OCI-LY7 (cell line): ENCODE data around the gene P2RX1. TPM values are rescaled to one million over a fixed set of nuclear protein-coding genes. Genes with fewer than 3 reads are reported as not detected.

Experiments used
- BruUV-seq: library from RNA; stranded (reverse); fragments of 400-500 nt; replicated peaks from 2 replicates; lab custom pipeline; 2021; lab: Mats Ljungman, UMichigan
- CTCF ChIA-PET: fragments of 300-600 bp; sonication (Branson Sonifier 250); formaldehyde crosslinking; loops from one replicate; lab custom pipeline; 2022; ENCODE audit warnings: antibody characterized with exemption; ENCODE audit not compliant: unreplicated experiment; lab: Charles Lee
- POLR2A ChIA-PET: fragments of 300-600 bp; sonication (Branson Sonifier 250); formaldehyde crosslinking; loops from one replicate; lab custom pipeline; 2022; ENCODE audit warnings: antibody characterized with exemption; lab: Charles Lee
- DNase-seq: peaks from one replicate; pipeline ENCODE4 v3.0.0-alpha.2; 2015; ENCODE audit warnings: low spot score
- H2AFZ ChIP-seq: fragments of 200-600 bp; sonication (generic), shearing (Covaris generic); 2 replicates; pipeline ENCODE4 v1.6.1; 2014; ENCODE audit warnings: mild to moderate bottlenecking, antibody characterized with exemption, low read length, moderate library complexity
- H3K27ac ChIP-seq: fragments of 200-600 bp; sonication (generic); 2 replicates; pipeline ENCODE4 v1.5.1; 2014; ENCODE audit warnings: mixed run types, low read depth, mild to moderate bottlenecking, moderate library complexity, low read length, inconsistent platforms; ENCODE audit not compliant: poor library complexity, severe bottlenecking
- H3K36me3 ChIP-seq: fragments of 200-600 bp; sonication (generic); 2 replicates; pipeline ENCODE4 v1.6.1; 2014; ENCODE audit warnings: mild to moderate bottlenecking, antibody characterized with exemption, low read length, moderate library complexity, mixed read lengths; ENCODE audit not compliant: insufficient read depth
- H3K4me1 ChIP-seq: fragments of 200-600 bp; sonication (generic); 2 replicates; pipeline ENCODE4 v1.5.1; 2014; ENCODE audit warnings: mild to moderate bottlenecking, low read length; ENCODE audit not compliant: insufficient read depth, poor library complexity, severe bottlenecking
- H3K4me2 ChIP-seq: fragments of 200-600 bp; sonication (generic); 2 replicates; pipeline ENCODE4 v1.6.1; 2014; ENCODE audit warnings: mild to moderate bottlenecking, low read length
- H3K4me3 ChIP-seq: fragments of 200-600 bp; sonication (generic); 2 replicates; pipeline ENCODE4 v1.5.1; 2014; ENCODE audit warnings: mild to moderate bottlenecking, low read depth, low read length; ENCODE audit not compliant: poor library complexity, severe bottlenecking
- H3K79me2 ChIP-seq: fragments of 200-600 bp; sonication (generic); 2 replicates; pipeline ENCODE4 v1.6.1; 2016; ENCODE audit warnings: low read depth, mild to moderate bottlenecking, low read length, moderate library complexity, mixed read lengths; ENCODE audit not compliant: insufficient read depth
- H3K9me2 ChIP-seq: fragments of 200-600 bp; sonication (generic); 2 replicates; pipeline ENCODE4 v1.6.1; 2016; ENCODE audit warnings: mild to moderate bottlenecking, low read length, mixed read lengths; ENCODE audit not compliant: insufficient read depth
- H3K9me3 ChIP-seq: fragments of 200-600 bp; sonication (generic); 2 replicates; pipeline ENCODE4 v1.6.1; 2014; ENCODE audit warnings: mild to moderate bottlenecking, mixed run types, low read length, mixed read lengths
- H4K20me1 ChIP-seq: fragments of 200-600 bp; sonication (generic); 2 replicates; pipeline ENCODE4 v1.6.1; 2014; ENCODE audit warnings: mild to moderate bottlenecking, antibody characterized with exemption, low read length, moderate library complexity, mixed read lengths; ENCODE audit not compliant: insufficient read depth
- EZH2phosphoT487 ChIP-seq: fragments of 200-600 bp; sonication (generic); IDR thresholded peaks from 2 replicates; pipeline ENCODE4 v1.6.1; 2018; ENCODE audit warnings: low read depth, borderline replicate concordance, mild to moderate bottlenecking, mixed run types, antibody characterized with exemption, low read length, moderate library complexity, mixed read lengths
- intact Hi-C: fragments of 100-400 bp; cut with micrococcal nuclease; formaldehyde crosslinking; loops from one replicate; pipeline ENCODE4 v1.10.0; 2022; ENCODE audit not compliant: unreplicated experiment
- total RNA-seq, 2 experiments: library from RNA; depleted of rRNA in 1 of 2; stranded (reverse); fragments of >200 nt in 1 of 2; shearing (Covaris generic) in 1 of 2; gene quantifications; 2 replicates each; pipeline ENCODE4 v1.2.3, GENCODE V29; 2014 to 2022
- TF ChIP-seq, protein P1 (sequence below): fragments of 200-600 bp; sonication (generic); conservative IDR thresholded peaks from 2 replicates; pipeline ENCODE4 v1.5.1; 2014; ENCODE audit warnings: mild to moderate bottlenecking, antibody characterized with exemption, low read length, moderate library complexity, mixed read lengths

P2RX1 gene
- total RNA-seq, 2 experiments from 2014 or later, result 0.69 to 4.5 TPM

GRCh38 chr17:3847165-3847670 is 69.0 kb downstream of the P2RX1 start:
- TF ChIP-seq, protein P1, sequence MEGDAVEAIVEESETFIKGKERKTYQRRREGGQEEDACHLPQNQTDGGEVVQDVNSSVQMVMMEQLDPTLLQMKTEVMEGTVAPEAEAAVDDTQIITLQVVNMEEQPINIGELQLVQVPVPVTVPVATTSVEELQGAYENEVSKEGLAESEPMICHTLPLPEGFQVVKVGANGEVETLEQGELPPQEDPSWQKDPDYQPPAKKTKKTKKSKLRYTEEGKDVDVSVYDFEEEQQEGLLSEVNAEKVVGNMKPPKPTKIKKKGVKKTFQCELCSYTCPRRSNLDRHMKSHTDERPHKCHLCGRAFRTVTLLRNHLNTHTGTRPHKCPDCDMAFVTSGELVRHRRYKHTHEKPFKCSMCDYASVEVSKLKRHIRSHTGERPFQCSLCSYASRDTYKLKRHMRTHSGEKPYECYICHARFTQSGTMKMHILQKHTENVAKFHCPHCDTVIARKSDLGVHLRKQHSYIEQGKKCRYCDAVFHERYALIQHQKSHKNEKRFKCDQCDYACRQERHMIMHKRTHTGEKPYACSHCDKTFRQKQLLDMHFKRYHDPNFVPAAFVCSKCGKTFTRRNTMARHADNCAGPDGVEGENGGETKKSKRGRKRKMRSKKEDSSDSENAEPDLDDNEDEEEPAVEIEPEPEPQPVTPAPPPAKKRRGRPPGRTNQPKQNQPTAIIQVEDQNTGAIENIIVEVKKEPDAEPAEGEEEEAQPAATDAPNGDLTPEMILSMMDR, result no peak
- TF ChIP-seq EZH2phosphoT487, result no peak
- no peaks in the 10 kb centered on the region for H3K9me2 ChIP-seq
- ChIA-PET CTCF (interaction anchor here (1.3 kb wide), 1 partner anchor 11 kb away, joined by 8 read pairs; no protein-coding TSS in a partner anchor), POLR2A (interaction anchor here (0.7 to 1.7 kb wide), 7 partner anchors 10 to 276 kb away, joined by 3 to 5 read pairs (median 4); partner anchors contain the start of gene CAMKK1)
- peaks cover 14% of the 10 kb centered on the region for H3K4me1 ChIP-seq
- H3K9me3 ChIP-seq, result no peaks in the 10 kb centered on the region
- peaks cover 25% of the 10 kb centered on the region; the same call in 1 of the 2 replicates for H3K79me2 ChIP-seq
- H3K27ac ChIP-seq, result no peak overlapping the region
- no TSS peak for BruUV-seq
- peaks cover 19% of the 10 kb centered on the region for H3K36me3 ChIP-seq
- no peak for DNase-seq
- intact Hi-C loops, result loop anchor here (5.0 kb wide), 1 partner anchor 65 kb away; no protein-coding TSS in a partner anchor
- H3K4me3 ChIP-seq, result no peak overlapping the region
- H4K20me1 ChIP-seq, result no peaks in the 10 kb centered on the region
- H2AFZ ChIP-seq, result no peak overlapping the region
- H3K4me2 ChIP-seq, result no peak overlapping the region

Other genes starting within 250 kb of the P2RX1 start
- 12.4 and 19.8 TPM in 2 replicates for gene TAX1BP3, start 247.9 kb downstream of the P2RX1 start, total RNA-seq (2014; rRNA removed; shearing (Covaris generic))
- gene TAX1BP3, start 247.9 kb downstream of the P2RX1 start, total RNA-seq (2022), result 24.3 and 24.8 TPM in 2 replicates
- gene EMC6, start 247.7 kb downstream of the P2RX1 start, total RNA-seq (2014; rRNA removed; shearing (Covaris generic)), result 32.5 and 36.0 TPM in 2 replicates
- gene EMC6, start 247.7 kb downstream of the P2RX1 start, total RNA-seq (2022), result 53.7 and 54.6 TPM in 2 replicates
- 143 and 150 TPM in 2 replicates for gene P2RX5, start 220.3 kb downstream of the P2RX1 start, total RNA-seq (2014; rRNA removed; shearing (Covaris generic))
- gene P2RX5, start 220.3 kb downstream of the P2RX1 start, total RNA-seq (2022), result 173 and 195 TPM in 2 replicates
- 60.8 and 88.6 TPM in 2 replicates for gene HASPIN, start 192.6 kb downstream of the P2RX1 start, total RNA-seq (2014; rRNA removed; shearing (Covaris generic))
- 66.2 and 71.3 TPM in 2 replicates for gene HASPIN, start 192.6 kb downstream of the P2RX1 start, total RNA-seq (2022)
- 57.3 and 61.2 TPM in 2 replicates for gene ITGAE, start 115.3 kb downstream of the P2RX1 start, total RNA-seq (2014; rRNA removed; shearing (Covaris generic))
- 51.2 and 52.2 TPM in 2 replicates for gene ITGAE, start 115.3 kb downstream of the P2RX1 start, total RNA-seq (2022)
- gene NCBP3, start 70.2 kb downstream of the P2RX1 start, total RNA-seq (2014; rRNA removed; shearing (Covaris generic)), result 24.5 and 56.5 TPM in 2 replicates
- 45.7 and 47.8 TPM in 2 replicates for gene NCBP3, start 70.2 kb downstream of the P2RX1 start, total RNA-seq (2022)
- gene CAMKK1, start 23.4 kb downstream of the P2RX1 start, total RNA-seq (2014; rRNA removed; shearing (Covaris generic)), result 2.6 and 2.7 TPM in 2 replicates
- gene CAMKK1, start 23.4 kb downstream of the P2RX1 start, total RNA-seq (2022), result 2.7 and 3.5 TPM in 2 replicates
- 84.0 and 108 TPM in 2 replicates for gene ATP2A3, start 48.0 kb upstream of the P2RX1 start, total RNA-seq (2014; rRNA removed; shearing (Covaris generic))
- 322 and 353 TPM in 2 replicates for gene ATP2A3, start 48.0 kb upstream of the P2RX1 start, total RNA-seq (2022)
- gene ZZEF1, start 226.6 kb upstream of the P2RX1 start, total RNA-seq (2014; rRNA removed; shearing (Covaris generic)), result 25.3 and 35.4 TPM in 2 replicates
- gene ZZEF1, start 226.6 kb upstream of the P2RX1 start, total RNA-seq (2022), result 51.5 and 54.9 TPM in 2 replicates
- gene CYB5D2, start 226.7 kb upstream of the P2RX1 start, total RNA-seq (2014; rRNA removed; shearing (Covaris generic)), result 6.9 and 18.5 TPM in 2 replicates
- gene CYB5D2, start 226.7 kb upstream of the P2RX1 start, total RNA-seq (2022), result 16.7 and 17.2 TPM in 2 replicates